Left lung (tissue), 10 donors: Measurements from ENCODE around the gene PARVB. TPM values are rescaled to one million over a fixed set of nuclear protein-coding genes. Genes with fewer than 3 reads are reported as not detected.
A peak's percentile ranks its signal among the peaks of the same experiment; 100 is the strongest.
"Not testable (repeated sequence)": the region's sequence is repeated elsewhere in the genome, so short reads cannot be mapped to it uniquely, and the experiment has no call there.

Experiments
- ATAC-seq: fragments of 200-7000 bp; cut with Tn5 transposase; one replicate; pipeline ENCODE4 v1.9.1; 2020; ENCODE audit warnings: moderate library complexity
- DNase-seq, 4 donors: peaks; one replicate each; pipeline ENCODE4 v3.0.0-alpha.2; 2013 to 2020
- H3K27ac ChIP-seq, 2 donors: fragments of 200-600 bp; sonication (generic) in 1 of 2; one replicate each; pipeline versions ENCODE4 v1.5.0 to v1.8.0; 2020 to 2021
- H3K27me3 ChIP-seq, 2 donors: fragments of 200-600 bp; sonication (generic) in 1 of 2; one replicate each; pipeline versions ENCODE4 v1.5.0 to v1.8.0; 2020 to 2021
- H3K36me3 ChIP-seq, 2 donors: fragments of 200-600 bp; sonication (generic) in 1 of 2; one replicate each; pipeline versions ENCODE4 v1.5.0 to v1.8.0; 2020 to 2021
- H3K4me1 ChIP-seq, 2 donors: fragments of 200-600 bp; one replicate each; pipeline ENCODE4 v1.8.0; 2021
- H3K4me3 ChIP-seq, 2 donors: fragments of 200-600 bp; sonication (generic) in 1 of 2; one replicate each; pipeline versions ENCODE4 v1.5.0 to v1.8.0; 2020 to 2021; ENCODE audit warnings: mild to moderate bottlenecking in 1 of 2
- H3K9me3 ChIP-seq, 2 donors: fragments of 200-600 bp; sonication (generic) in 1 of 2; one replicate each; pipeline versions ENCODE4 v1.5.0 to v1.8.0; 2020 to 2021
- intact Hi-C, 2 donors: fragments of 100-400 bp; cut with DNase I; formaldehyde crosslinking; loops; one replicate each; pipeline versions ENCODE4 v1.11.2 to v1.14.2; 2022
- polyA plus RNA-seq, 6 donors: library from polyadenylated mRNA; unstranded; fragments of 120-200 nt; gene quantifications; one replicate each; pipeline ENCODE4 v1.2.1, GENCODE V29; 2013; ENCODE audit not compliant: insufficient read length in 6 of 6
- total RNA-seq, 2 donors: library from RNA; stranded (reverse); fragmentation: NEBNext Ultra II Directional; extraction: Animal tissue kit (Norgen Biotek cat#: 25700); gene quantifications; one replicate each; pipeline ENCODE4 v1.2.1, GENCODE V29; 2021
- TF ChIP-seq, protein P1 (sequence below), 2 donors: fragments of 200-600 bp; sonication (generic) in 1 of 2; IDR thresholded peaks; one replicate each; pipeline versions ENCODE4 v1.5.0 to v1.8.0; 2021; ENCODE audit warnings: antibody characterized with exemption in 2 of 2
- donor health status: DM: no; HTN: yes; CAD: no.
- donor health status: DM: no; HTN: no; CAD: no.

Gene PARVB
- total and polyA plus RNA-seq, 8 donors = 31.7 to 53.7 (median 34.0) TPM

DNA sequence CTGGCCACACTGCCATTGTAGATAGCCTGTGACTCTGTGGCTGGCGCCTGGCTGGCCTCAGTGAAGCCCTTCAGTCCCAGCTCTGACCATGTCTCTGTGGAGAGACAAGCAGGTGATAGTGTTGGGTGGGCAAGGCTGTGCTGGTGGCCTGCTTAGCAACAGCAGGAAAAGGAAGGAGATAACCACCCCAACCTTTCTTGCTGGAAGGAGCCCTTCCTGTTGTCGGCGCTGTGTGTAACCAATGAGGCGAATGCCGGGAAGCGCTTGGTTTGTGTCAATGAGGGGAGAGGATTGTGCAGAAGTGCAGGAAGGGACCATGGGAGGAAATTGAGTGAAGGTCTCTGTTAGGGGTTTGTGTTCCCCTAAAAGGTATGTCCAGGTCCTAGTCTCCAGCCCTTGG, 27.3 kb downstream of the PARVB start:
- no peaks in the 10 kb centered on the region for H3K36me3 ChIP-seq
- TF ChIP-seq, protein P1, sequence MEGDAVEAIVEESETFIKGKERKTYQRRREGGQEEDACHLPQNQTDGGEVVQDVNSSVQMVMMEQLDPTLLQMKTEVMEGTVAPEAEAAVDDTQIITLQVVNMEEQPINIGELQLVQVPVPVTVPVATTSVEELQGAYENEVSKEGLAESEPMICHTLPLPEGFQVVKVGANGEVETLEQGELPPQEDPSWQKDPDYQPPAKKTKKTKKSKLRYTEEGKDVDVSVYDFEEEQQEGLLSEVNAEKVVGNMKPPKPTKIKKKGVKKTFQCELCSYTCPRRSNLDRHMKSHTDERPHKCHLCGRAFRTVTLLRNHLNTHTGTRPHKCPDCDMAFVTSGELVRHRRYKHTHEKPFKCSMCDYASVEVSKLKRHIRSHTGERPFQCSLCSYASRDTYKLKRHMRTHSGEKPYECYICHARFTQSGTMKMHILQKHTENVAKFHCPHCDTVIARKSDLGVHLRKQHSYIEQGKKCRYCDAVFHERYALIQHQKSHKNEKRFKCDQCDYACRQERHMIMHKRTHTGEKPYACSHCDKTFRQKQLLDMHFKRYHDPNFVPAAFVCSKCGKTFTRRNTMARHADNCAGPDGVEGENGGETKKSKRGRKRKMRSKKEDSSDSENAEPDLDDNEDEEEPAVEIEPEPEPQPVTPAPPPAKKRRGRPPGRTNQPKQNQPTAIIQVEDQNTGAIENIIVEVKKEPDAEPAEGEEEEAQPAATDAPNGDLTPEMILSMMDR (IDR thresholded peaks at IDR 0.05) = no peak
- peak in 1 of 4 donors; percentile 45 for DNase-seq
- no peaks in the 10 kb centered on the region for H3K27me3 ChIP-seq
- no peaks in the 10 kb centered on the region for H3K9me3 ChIP-seq
- intact Hi-C loops = no loop called here
- no peak overlapping the region for H3K4me3 ChIP-seq
- peak overlapping the region in 1 of 2 donors; percentile 55 for H3K27ac ChIP-seq
- H3K4me1 ChIP-seq = peaks cover 0 to 23% of the 10 kb centered on the region in 2 donors
- no peak for ATAC-seq

DNA sequence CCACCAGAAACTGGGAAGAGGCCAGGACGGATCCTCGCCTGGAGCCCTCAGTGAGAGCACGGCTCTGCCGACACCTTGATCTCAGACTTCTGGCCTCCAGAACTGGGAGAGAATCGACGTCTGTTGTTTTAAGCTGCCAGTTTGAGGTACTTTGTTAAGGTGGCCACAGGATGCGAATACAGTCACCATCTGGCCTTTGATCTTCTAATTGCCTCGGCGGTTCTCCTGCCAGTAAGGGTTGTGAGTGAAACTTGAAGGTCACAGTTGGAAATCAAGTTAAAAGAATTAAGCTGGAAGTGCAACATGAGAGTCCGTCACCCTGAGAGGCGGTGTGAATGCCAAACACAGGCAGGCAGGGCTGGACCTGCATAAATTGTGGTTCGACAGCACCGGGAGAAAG, 27.9 kb downstream of the PARVB start:
- Histone ChIP-seq H3K4me3 (no peak overlapping the region), H3K9me3 (no peaks in the 10 kb centered on the region), H3K4me1 (peaks cover 0 to 23% of the 10 kb centered on the region in 2 donors), H3K27me3 (no peaks in the 10 kb centered on the region), H3K36me3 (no peaks in the 10 kb centered on the region), H3K27ac (peak overlapping the region in 1 of 2 donors; percentile 55)
- TF ChIP-seq, protein P1 (IDR thresholded peaks at IDR 0.05) = no peak
- intact Hi-C loops = no loop called here
- DNase-seq (peak in 1 of 4 donors; percentile 28), ATAC-seq (no peak)

DNA sequence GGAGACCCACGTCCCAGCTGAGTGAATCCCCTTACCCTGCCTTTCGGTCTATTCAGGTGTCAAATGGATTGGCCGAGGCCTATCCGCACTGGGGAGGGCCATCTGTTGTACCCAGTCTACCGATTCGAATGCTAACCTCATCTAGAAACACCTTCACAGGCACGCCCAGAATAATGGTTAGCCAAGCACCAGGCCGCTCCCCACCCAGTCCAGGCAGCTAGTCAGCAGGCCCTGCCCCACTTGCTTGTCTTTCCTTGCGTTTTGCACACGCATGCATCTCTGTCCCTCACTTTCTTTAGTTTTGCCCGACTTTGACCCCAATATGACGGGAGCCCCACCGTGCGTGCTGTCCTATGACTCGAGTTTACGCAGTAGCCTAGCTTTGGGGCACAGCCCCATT, 31.7 kb downstream of the PARVB start:
- intact Hi-C loops = no loop called here
- Histone ChIP-seq H3K27me3 (no peaks in the 10 kb centered on the region), H3K4me3 (no peak overlapping the region), H3K27ac (no peak overlapping the region), H3K4me1 (peaks cover 8% of the 10 kb centered on the region in 2 donors), H3K36me3 (no peaks in the 10 kb centered on the region), H3K9me3 (peaks cover 0 to 3% of the 10 kb centered on the region in 2 donors)
- TF ChIP-seq, protein P1 (IDR thresholded peaks at IDR 0.05) = no peak
- peak in 1 of 4 donors; percentile 43 for DNase-seq
- no peak for ATAC-seq

DNA sequence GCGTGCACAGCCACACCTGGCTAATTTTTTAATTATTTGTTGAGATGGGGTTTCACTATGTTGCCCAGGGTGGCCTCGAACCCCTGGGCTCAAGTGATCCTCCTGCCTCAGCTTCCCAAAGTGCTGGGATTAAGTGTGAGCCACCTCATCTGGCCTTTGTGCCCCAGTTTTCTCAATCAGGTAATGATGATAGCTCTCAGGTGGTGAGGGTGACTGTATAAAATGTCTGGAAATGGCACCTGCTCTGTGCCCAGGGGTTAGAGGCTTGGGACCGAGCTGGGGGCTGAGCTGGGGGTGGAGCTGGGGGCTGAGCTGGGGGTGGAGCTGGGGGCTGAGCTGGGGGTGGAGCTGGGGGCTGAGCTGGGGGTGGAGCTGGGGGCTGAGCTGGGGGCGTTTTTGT, 32.5 kb downstream of the PARVB start:
- H3K9me3 ChIP-seq, H3K4me1 ChIP-seq, ATAC-seq, H3K27me3 ChIP-seq, intact Hi-C loops, H3K4me3 ChIP-seq, H3K36me3 ChIP-seq, H3K27ac ChIP-seq: not testable (repeated sequence)
- peak in 1 of 4 donors; percentile 8 for DNase-seq

DNA sequence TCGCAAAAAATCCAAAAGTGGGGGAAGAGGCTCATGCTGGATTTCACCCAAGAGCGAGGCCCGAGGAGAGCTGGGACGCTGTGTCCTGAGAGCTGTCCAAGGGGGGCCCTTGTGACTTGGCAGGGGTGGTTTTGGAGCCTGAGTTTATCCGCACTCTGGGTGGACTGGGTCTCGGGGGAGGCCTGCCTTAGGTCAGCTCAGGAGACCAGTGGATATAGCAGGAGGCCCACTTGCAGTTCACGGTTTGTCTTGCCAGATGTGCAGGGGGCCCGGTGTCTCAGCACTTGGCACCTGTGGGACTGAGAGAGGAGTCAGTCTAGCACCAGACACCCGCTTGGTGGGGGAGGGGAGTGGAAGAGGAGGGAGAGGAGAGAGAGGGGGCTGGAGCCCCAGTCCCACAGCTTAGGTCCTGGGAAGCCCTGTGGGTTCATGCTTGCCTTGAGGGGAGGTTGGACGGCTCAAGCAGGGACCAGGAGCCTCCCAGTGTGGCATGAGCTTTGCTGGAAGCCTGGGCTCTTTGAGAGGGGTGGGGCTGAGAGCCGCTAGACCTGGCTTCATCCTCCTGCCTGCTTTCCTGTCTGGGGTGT, 33.4 kb downstream of the PARVB start:
- TF ChIP-seq, protein P1 (IDR thresholded peaks at IDR 0.05) = no peak
- Histone ChIP-seq H3K27ac (peak overlapping the region in 1 of 2 donors; percentile 13), H3K27me3 (no peaks in the 10 kb centered on the region), H3K4me1 (peaks cover 5 to 8% of the 10 kb centered on the region in 2 donors), H3K9me3 (peaks cover 0 to 3% of the 10 kb centered on the region in 2 donors), H3K36me3 (no peaks in the 10 kb centered on the region), H3K4me3 (no peak overlapping the region)
- DNase-seq = peak in 2 of 4 donors; percentile 27 to 49
- intact Hi-C loops = no loop called here
- no peak for ATAC-seq
